ENCODE data around the gene PCDHGC5.

PCDHGC5 gene

GRCh38 chr5:141488591-141489561, at the start of gene PCDHGC5:
Gene PCDHGC5, plus strand, starts transcription at chr5:141489081. Its CDS starts 160 bp downstream, at chr5:141489241.
- FAIRE-seq = no peak

GRCh38 chr5:141439411-141440141, 49.3 kb upstream of the PCDHGC5 start:
- no peak for FAIRE-seq

- no peak for FAIRE-seq
Measured at GRCh38 chr5:141440341-141440740, 48.5 kb upstream of the PCDHGC5 start.

- no peak for FAIRE-seq
Measured at GRCh38 chr5:141441571-141442170, 47.2 kb upstream of the PCDHGC5 start.

- no peak for FAIRE-seq
Measured at GRCh38 chr5:141465351-141465750, 23.5 kb upstream of the PCDHGC5 start.

- FAIRE-seq = peak; percentile 90
Measured at GRCh38 chr5:141475625-141476131, 13.2 kb upstream of the PCDHGC5 start, which contains the start of gene PCDHGC3. Gene PCDHGC3, plus strand, starts transcription at chr5:141475966. Its CDS starts 151 bp downstream, at chr5:141476117.

GRCh38 chr5:141476132-141476911, 12.6 kb upstream of the PCDHGC5 start:
- no peak for FAIRE-seq

GRCh38 chr5:141477044-141477575, 11.8 kb upstream of the PCDHGC5 start:
- no peak for FAIRE-seq

- no peak for FAIRE-seq
Measured at GRCh38 chr5:141477815-141478214, 11.1 kb upstream of the PCDHGC5 start.

GRCh38 chr5:141478321-141478945, 10.4 kb upstream of the PCDHGC5 start:
- no peak for FAIRE-seq

GRCh38 chr5:141479776-141480175, 9.1 kb upstream of the PCDHGC5 start:
- FAIRE-seq = no peak

GRCh38 chr5:141483902-141484301, 5.0 kb upstream of the PCDHGC5 start:
- no peak for FAIRE-seq

GRCh38 chr5:141484310-141484640, 4.6 kb upstream of the PCDHGC5 start:
- FAIRE-seq = no peak

- no peak for FAIRE-seq
Measured at GRCh38 chr5:141484641-141485311, 4.1 kb upstream of the PCDHGC5 start, which contains the start of gene PCDHGC4. Gene PCDHGC4, plus strand, starts transcription at chr5:141485030. Its CDS starts 144 bp downstream, at chr5:141485174.

GRCh38 chr5:141485321-141486055, 3.4 kb upstream of the PCDHGC5 start:
- FAIRE-seq = no peak

- FAIRE-seq = no peak
Measured at GRCh38 chr5:141486091-141486490, 2.8 kb upstream of the PCDHGC5 start.

GRCh38 chr5:141487131-141487530, 1.8 kb upstream of the PCDHGC5 start:
- FAIRE-seq = no peak

GRCh38 chr5:141489841-141490240, 960 bp downstream of the PCDHGC5 start:
- no peak for FAIRE-seq

- FAIRE-seq = no peak
Measured at GRCh38 chr5:141490271-141490670, 1.4 kb downstream of the PCDHGC5 start.

- FAIRE-seq = no peak
Measured at GRCh38 chr5:141490771-141491170, 1.9 kb downstream of the PCDHGC5 start.

Measured in endometrium (tissue), 2 donors.